Measurements from ENCODE around the gene PTGDS. TPM values are rescaled to one million over a fixed set of nuclear protein-coding genes. Genes with fewer than 3 reads are reported as not detected.

PTGDS gene
- total RNA-seq, 1 donor from 2014 or later = 5.0 TPM

DNA sequence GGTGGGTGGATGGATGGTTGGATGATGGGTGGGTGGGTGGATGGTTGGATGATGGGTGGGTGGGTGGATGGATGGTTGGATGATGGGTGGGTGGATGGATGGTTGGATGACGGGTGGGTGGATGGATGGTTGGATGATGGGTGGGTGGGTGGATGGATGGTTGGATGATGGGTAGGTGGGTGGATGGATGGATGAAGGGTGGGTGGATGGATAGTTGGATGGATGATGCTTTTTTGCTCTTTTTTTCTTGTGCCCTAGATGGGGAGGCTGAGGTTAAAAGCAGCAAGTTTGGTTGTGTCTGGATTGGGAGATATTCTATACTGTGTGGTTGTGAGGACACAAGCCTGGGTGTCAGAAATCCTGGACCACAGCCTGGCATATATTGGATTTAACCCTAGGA is 19.8 kb upstream of the PTGDS start:
- no peaks in the 10 kb centered on the region for H3K79me2 ChIP-seq (ENCODE audit: insufficient read depth, low read length)
- no peaks in the 10 kb centered on the region for H3K27me3 ChIP-seq (ENCODE audit: insufficient read depth, low read length)
- no peaks in the 10 kb centered on the region for H3K36me3 ChIP-seq (ENCODE audit: insufficient read depth, low read length)
- no peaks in the 10 kb centered on the region for H3K4me1 ChIP-seq (ENCODE audit: insufficient read depth, low read length)
- no peaks in the 10 kb centered on the region for H4K20me1 ChIP-seq (ENCODE audit: insufficient read depth, low read length)
- no peak overlapping the region for H3K9ac ChIP-seq (ENCODE audit: low read length)
- no peak overlapping the region for H3K4me2 ChIP-seq (ENCODE audit: low read length)
- H3K9me3 Mint-ChIP-seq (ENCODE audit: unreplicated experiment) = peaks cover 3% of the 10 kb centered on the region
- TF ChIP-seq, protein P1, sequence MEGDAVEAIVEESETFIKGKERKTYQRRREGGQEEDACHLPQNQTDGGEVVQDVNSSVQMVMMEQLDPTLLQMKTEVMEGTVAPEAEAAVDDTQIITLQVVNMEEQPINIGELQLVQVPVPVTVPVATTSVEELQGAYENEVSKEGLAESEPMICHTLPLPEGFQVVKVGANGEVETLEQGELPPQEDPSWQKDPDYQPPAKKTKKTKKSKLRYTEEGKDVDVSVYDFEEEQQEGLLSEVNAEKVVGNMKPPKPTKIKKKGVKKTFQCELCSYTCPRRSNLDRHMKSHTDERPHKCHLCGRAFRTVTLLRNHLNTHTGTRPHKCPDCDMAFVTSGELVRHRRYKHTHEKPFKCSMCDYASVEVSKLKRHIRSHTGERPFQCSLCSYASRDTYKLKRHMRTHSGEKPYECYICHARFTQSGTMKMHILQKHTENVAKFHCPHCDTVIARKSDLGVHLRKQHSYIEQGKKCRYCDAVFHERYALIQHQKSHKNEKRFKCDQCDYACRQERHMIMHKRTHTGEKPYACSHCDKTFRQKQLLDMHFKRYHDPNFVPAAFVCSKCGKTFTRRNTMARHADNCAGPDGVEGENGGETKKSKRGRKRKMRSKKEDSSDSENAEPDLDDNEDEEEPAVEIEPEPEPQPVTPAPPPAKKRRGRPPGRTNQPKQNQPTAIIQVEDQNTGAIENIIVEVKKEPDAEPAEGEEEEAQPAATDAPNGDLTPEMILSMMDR (IDR thresholded peaks at IDR 0.05; ENCODE audit: insufficient read depth, low read depth, low read length) = no peak
- TF ChIP-seq EZH2 (IDR thresholded peaks at IDR 0.05; ENCODE audit: insufficient read depth, low read length) = no peak
- H3K4me1 Mint-ChIP-seq (ENCODE audit: low read depth, unreplicated experiment) = peaks cover 5% of the 10 kb centered on the region
- H3K4me3 Mint-ChIP-seq (ENCODE audit: unreplicated experiment) = no peak overlapping the region
- H3K27ac ChIP-seq (ENCODE audit: low read depth, low read length) = no peak overlapping the region
- no peak overlapping the region for H3K4me3 ChIP-seq (ENCODE audit: insufficient read depth, low read depth, low read length)
- H3K27me3 Mint-ChIP-seq (ENCODE audit: low read depth, unreplicated experiment) = peaks cover 12% of the 10 kb centered on the region
- no peak for DNase-seq (ENCODE audit: low read depth)
- no peaks in the 10 kb centered on the region for H3K36me3 Mint-ChIP-seq (ENCODE audit: low read depth, unreplicated experiment)
- H3K27ac Mint-ChIP-seq (ENCODE audit: unreplicated experiment) = no peak overlapping the region
- no peaks in the 10 kb centered on the region for H3K9me3 ChIP-seq (ENCODE audit: insufficient read depth, low read depth, low read length)
- FAIRE-seq = no peak
- H2AFZ ChIP-seq (ENCODE audit: low read depth, low read length) = no peak overlapping the region

- H3K9me3 Mint-ChIP-seq (ENCODE audit: unreplicated experiment) = peaks cover 3% of the 10 kb centered on the region
- H3K36me3 ChIP-seq (ENCODE audit: insufficient read depth, low read length) = no peaks in the 10 kb centered on the region
- no peak overlapping the region for H3K9ac ChIP-seq (ENCODE audit: low read length)
- no peak overlapping the region for H2AFZ ChIP-seq (ENCODE audit: low read depth, low read length)
- FAIRE-seq (no peak), DNase-seq (ENCODE audit: low read depth) (no peak)
- peaks cover 5% of the 10 kb centered on the region for H3K4me1 Mint-ChIP-seq (ENCODE audit: low read depth, unreplicated experiment)
- no peaks in the 10 kb centered on the region for H4K20me1 ChIP-seq (ENCODE audit: insufficient read depth, low read length)
- no peaks in the 10 kb centered on the region for H3K27me3 ChIP-seq (ENCODE audit: insufficient read depth, low read length)
- TF ChIP-seq EZH2 (IDR thresholded peaks at IDR 0.05; ENCODE audit: insufficient read depth, low read length) = no peak
- TF ChIP-seq, protein P1 (IDR thresholded peaks at IDR 0.05; ENCODE audit: insufficient read depth, low read depth, low read length) = no peak
- H3K27ac ChIP-seq (ENCODE audit: low read depth, low read length) = no peak overlapping the region
- no peaks in the 10 kb centered on the region for H3K4me1 ChIP-seq (ENCODE audit: insufficient read depth, low read length)
- H3K4me3 ChIP-seq (ENCODE audit: insufficient read depth, low read depth, low read length) = no peak overlapping the region
- no peak overlapping the region for H3K27ac Mint-ChIP-seq (ENCODE audit: unreplicated experiment)
- no peaks in the 10 kb centered on the region for H3K36me3 Mint-ChIP-seq (ENCODE audit: low read depth, unreplicated experiment)
- H3K9me3 ChIP-seq (ENCODE audit: insufficient read depth, low read depth, low read length) = no peaks in the 10 kb centered on the region
- no peak overlapping the region for H3K4me2 ChIP-seq (ENCODE audit: low read length)
- H3K4me3 Mint-ChIP-seq (ENCODE audit: unreplicated experiment) = no peak overlapping the region
- H3K79me2 ChIP-seq (ENCODE audit: insufficient read depth, low read length) = no peaks in the 10 kb centered on the region
- H3K27me3 Mint-ChIP-seq (ENCODE audit: low read depth, unreplicated experiment) = peaks cover 12% of the 10 kb centered on the region
These were observed 19.4 kb upstream of the PTGDS start for GRCh38 chr9:136957901-136958300.

DNA sequence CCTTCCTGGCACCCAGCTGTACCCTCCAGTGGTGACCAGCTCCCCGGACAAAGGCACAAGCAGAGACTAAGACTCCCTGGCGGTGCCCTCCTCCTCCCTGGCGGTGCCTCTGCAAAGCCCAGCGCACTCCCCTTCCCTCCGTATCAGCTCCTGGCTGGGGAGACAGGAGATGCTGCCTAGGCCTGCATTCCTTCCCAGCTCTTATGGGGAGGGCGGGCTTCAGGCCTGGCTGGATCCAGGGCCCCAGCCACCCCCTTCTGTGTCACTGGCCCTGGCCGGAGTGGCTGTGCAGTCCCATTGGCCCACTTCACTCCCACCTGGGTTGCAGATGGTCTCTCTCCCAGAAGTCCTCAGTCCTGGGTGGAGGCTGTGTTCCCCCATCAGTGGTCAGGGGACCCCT is 18.8 kb upstream of the PTGDS start:
- no peak overlapping the region for H2AFZ ChIP-seq (ENCODE audit: low read depth, low read length)
- no peaks in the 10 kb centered on the region for H3K79me2 ChIP-seq (ENCODE audit: insufficient read depth, low read length)
- H3K27me3 ChIP-seq (ENCODE audit: insufficient read depth, low read length) = no peaks in the 10 kb centered on the region
- no peaks in the 10 kb centered on the region for H3K9me3 ChIP-seq (ENCODE audit: insufficient read depth, low read depth, low read length)
- no peak overlapping the region for H3K27ac ChIP-seq (ENCODE audit: low read depth, low read length)
- no peaks in the 10 kb centered on the region for H3K36me3 ChIP-seq (ENCODE audit: insufficient read depth, low read length)
- H3K4me1 Mint-ChIP-seq (ENCODE audit: low read depth, unreplicated experiment) = peaks cover 5% of the 10 kb centered on the region
- H4K20me1 ChIP-seq (ENCODE audit: insufficient read depth, low read length) = no peaks in the 10 kb centered on the region
- no peak overlapping the region for H3K27ac Mint-ChIP-seq (ENCODE audit: unreplicated experiment)
- no peaks in the 10 kb centered on the region for H3K36me3 Mint-ChIP-seq (ENCODE audit: low read depth, unreplicated experiment)
- no peak overlapping the region for H3K4me2 ChIP-seq (ENCODE audit: low read length)
- H3K27me3 Mint-ChIP-seq (ENCODE audit: low read depth, unreplicated experiment) = peaks cover 14% of the 10 kb centered on the region
- no peak overlapping the region for H3K9ac ChIP-seq (ENCODE audit: low read length)
- TF ChIP-seq, protein P1 (IDR thresholded peaks at IDR 0.05; ENCODE audit: insufficient read depth, low read depth, low read length) = no peak
- TF ChIP-seq EZH2 (IDR thresholded peaks at IDR 0.05; ENCODE audit: insufficient read depth, low read length) = no peak
- peaks cover 3% of the 10 kb centered on the region for H3K9me3 Mint-ChIP-seq (ENCODE audit: unreplicated experiment)
- H3K4me3 ChIP-seq (ENCODE audit: insufficient read depth, low read depth, low read length) = no peak overlapping the region
- FAIRE-seq = no peak
- H3K4me3 Mint-ChIP-seq (ENCODE audit: unreplicated experiment) = no peak overlapping the region
- DNase-seq (ENCODE audit: low read depth) = no peak
- H3K4me1 ChIP-seq (ENCODE audit: insufficient read depth, low read length) = no peaks in the 10 kb centered on the region
